LNCAP (cell line): ENCODE measurements around the gene GNB5.

ENCODE experiments used
- TF ChIP-seq, protein P1 (sequence below): fragments of 450-650 bp; IDR thresholded peaks from 2 replicates; pipeline ENCODE4 v1.5.1; 2017; ENCODE audit warnings: mild to moderate bottlenecking

The GNB5 gene

DNA sequence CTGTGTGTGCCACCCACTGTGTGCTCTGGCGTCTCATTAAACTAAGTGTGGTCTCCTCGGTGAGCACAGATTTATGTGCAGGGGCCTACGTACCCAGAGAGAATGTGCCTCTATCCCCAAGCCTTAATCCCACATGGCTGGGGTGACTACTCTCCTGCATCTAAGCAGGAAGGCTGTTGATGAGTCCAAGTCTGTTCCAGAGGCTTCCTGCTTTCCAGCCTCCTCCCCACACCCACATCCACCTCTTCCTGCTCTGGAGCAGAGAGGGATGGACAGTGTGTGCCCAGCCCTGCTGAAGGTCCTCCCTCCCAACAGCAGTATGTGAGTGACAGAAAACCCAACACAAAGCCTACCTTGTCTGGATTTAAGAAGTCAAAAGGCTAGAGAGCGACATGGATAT lies 39.8 kb downstream of the GNB5 start:
- TF ChIP-seq, protein P1, sequence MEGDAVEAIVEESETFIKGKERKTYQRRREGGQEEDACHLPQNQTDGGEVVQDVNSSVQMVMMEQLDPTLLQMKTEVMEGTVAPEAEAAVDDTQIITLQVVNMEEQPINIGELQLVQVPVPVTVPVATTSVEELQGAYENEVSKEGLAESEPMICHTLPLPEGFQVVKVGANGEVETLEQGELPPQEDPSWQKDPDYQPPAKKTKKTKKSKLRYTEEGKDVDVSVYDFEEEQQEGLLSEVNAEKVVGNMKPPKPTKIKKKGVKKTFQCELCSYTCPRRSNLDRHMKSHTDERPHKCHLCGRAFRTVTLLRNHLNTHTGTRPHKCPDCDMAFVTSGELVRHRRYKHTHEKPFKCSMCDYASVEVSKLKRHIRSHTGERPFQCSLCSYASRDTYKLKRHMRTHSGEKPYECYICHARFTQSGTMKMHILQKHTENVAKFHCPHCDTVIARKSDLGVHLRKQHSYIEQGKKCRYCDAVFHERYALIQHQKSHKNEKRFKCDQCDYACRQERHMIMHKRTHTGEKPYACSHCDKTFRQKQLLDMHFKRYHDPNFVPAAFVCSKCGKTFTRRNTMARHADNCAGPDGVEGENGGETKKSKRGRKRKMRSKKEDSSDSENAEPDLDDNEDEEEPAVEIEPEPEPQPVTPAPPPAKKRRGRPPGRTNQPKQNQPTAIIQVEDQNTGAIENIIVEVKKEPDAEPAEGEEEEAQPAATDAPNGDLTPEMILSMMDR, result no peak

DNA sequence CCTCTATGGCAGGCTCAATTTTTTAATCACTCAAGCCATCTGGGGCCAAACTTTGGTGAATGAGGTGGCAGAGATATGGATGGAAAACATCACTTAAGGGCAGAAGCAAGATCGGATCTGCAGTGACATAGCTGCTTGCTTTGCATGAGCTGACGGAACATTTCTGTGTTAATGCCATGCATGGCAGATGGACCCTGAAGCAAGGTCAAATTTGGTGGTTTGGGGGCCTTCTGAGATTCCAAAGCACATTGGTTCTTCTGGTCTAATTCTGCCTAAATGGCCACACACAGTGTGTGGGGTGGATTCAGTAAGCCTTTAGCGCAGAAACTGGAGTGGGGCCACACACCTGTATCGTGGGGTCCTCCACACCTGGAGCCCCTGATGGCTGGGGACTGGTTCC lies 40.3 kb downstream of the GNB5 start:
- TF ChIP-seq, protein P1, result no peak

GRCh38 chr15:52150043-52150825 lies 41.0 kb downstream of the GNB5 start:
- TF ChIP-seq, protein P1, result no peak

DNA sequence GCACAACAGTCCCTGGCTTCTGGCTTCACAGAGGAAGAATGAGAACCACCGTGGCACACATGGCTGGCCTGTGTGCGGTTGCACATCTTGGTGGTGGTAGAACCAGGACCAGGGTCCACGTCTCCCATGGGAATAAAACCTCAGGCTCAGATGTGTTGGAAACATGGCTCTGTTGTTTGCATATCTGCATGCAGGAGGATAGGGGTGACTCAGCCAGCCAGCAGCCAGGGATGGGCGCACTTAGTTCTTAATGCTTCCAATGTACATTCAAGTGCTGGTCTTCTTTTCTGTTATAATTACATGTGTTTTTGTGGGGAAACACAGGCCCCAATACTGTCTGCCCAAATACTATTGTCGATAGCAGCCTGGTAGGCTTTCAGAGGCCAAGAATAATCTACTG lies 42.8 kb downstream of the GNB5 start:
- TF ChIP-seq, protein P1, result no peak

DNA sequence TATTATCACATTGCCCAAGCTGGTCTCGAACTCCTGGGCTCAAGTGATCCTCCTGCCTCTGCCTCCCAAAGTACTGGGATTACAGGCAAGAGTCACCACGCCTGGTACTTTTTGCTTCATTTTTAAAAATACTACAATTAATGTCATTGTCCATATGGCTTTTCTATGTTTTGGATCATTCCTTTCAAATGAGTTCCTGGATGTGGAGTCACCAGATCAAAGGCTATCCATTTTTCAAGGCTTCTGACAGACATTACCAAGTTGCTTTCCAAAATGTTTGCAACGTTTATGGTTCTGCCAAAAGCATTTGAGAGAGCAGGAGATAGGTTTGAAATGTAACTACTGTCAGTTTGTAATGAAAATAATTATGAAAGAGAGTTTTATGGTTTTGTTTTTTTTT lies 44.4 kb downstream of the GNB5 start:
- TF ChIP-seq, protein P1, result no peak

GRCh38 chr15:52146261-52146660 lies 44.9 kb downstream of the GNB5 start:
- TF ChIP-seq, protein P1, result no peak

DNA sequence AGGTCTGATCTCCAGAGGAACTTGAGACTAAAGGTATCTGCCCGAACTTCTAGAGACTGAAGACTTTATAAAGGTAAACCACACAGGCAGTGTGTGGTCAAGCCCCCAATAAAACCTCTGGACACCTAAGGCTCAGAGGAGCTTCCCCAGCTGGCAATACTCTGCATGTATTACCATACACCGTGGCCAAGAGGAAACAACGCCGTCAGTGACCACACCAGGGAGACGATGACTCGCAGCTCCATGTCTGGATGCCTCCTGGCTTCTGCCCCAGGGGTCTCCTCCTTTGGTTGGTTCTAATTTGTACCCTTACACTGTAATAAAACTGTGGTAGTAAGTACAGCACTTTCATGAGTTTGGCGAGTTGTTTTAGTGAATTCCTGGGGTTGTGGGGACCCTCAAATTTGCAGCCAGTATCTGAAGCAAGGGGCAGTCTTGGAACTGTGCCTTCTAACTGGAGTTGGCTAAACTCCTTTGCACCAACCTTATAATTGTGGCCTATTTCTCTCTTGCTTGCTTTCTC lies 46.5 kb downstream of the GNB5 start:
- TF ChIP-seq, protein P1, result no peak
